Karpas-422 (cell line): Measurements from ENCODE around the gene SLC25A22. TPM values are rescaled to one million over a fixed set of nuclear protein-coding genes. Genes with fewer than 3 reads are reported as not detected.
A peak's percentile ranks its signal among the peaks of the same experiment; 100 is the strongest.

Experiments
- DNase-seq: peaks from one replicate; pipeline ENCODE4 v3.0.0-alpha.2; 2015
- H2AFZ ChIP-seq: fragments of 200-600 bp; sonication (generic); 2 replicates; pipeline ENCODE4 v1.6.1; 2014; ENCODE audit warnings: antibody characterized with exemption, low read length, mixed read lengths
- H3K27ac ChIP-seq: fragments of 200-600 bp; sonication (generic); 2 replicates; pipeline ENCODE4 v1.5.1; 2014; ENCODE audit warnings: mild to moderate bottlenecking, low read length, moderate library complexity
- H3K27me3 ChIP-seq: fragments of 200-600 bp; sonication (generic); 2 replicates; pipeline ENCODE4 v1.6.1; 2014; ENCODE audit warnings: low read length, mixed read lengths
- H3K36me3 ChIP-seq: fragments of 200-600 bp; sonication (generic); 2 replicates; pipeline ENCODE4 v1.6.1; 2014; ENCODE audit warnings: low read length, mixed read lengths; ENCODE audit not compliant: insufficient read depth
- H3K4me1 ChIP-seq: fragments of 200-600 bp; sonication (generic); 2 replicates; pipeline ENCODE4 v1.6.1; 2014; ENCODE audit warnings: mild to moderate bottlenecking, low read length, mixed read lengths
- H3K4me2 ChIP-seq: fragments of 200-600 bp; sonication (generic); 2 replicates; pipeline ENCODE4 v1.6.1; 2014; ENCODE audit warnings: low read length, low read depth, mild to moderate bottlenecking; ENCODE audit not compliant: poor library complexity, severe bottlenecking
- H3K4me3 ChIP-seq: fragments of 200-600 bp; sonication (generic); 2 replicates; pipeline ENCODE4 v1.5.1; 2014; ENCODE audit warnings: mild to moderate bottlenecking, antibody characterized with exemption, low read length, mixed read lengths
- H3K79me2 ChIP-seq: fragments of 200-600 bp; sonication (generic); 2 replicates; pipeline ENCODE4 v1.6.1; 2014; ENCODE audit warnings: mild to moderate bottlenecking, low read length, mixed read lengths
- H3K9ac ChIP-seq: fragments of 200-600 bp; sonication (generic); 2 replicates; pipeline ENCODE4 v1.6.0; 2014; ENCODE audit warnings: low read length
- H3K9me2 ChIP-seq: fragments of 200-600 bp; sonication (generic), shearing (Covaris generic); replicated peaks from 2 replicates; pipeline ENCODE4 v1.6.0; 2014; ENCODE audit warnings: mild to moderate bottlenecking, low read length, moderate library complexity; ENCODE audit not compliant: insufficient read depth
- H3K9me3 ChIP-seq: fragments of 300-700, 200-600 bp; sonication (generic); 2 replicates; pipeline ENCODE4 v1.6.1; 2014; ENCODE audit warnings: low read length, mixed read lengths
- H4K20me1 ChIP-seq: fragments of 200-600 bp; sonication (generic); 2 replicates; pipeline ENCODE4 v1.6.1; 2014; ENCODE audit warnings: mild to moderate bottlenecking, antibody characterized with exemption, low read length, low read depth; ENCODE audit not compliant: insufficient read depth
- total RNA-seq: library from RNA; depleted of rRNA; stranded (reverse); fragments of >200 nt; shearing (Covaris generic); gene quantifications from 2 replicates; pipeline ENCODE4 v1.2.3, GENCODE V29; 2014; ENCODE audit warnings: low replicate concordance

SLC25A22 gene
- total RNA-seq, 1 experiment from 2014 or later, result 9.3 TPM

DNA sequence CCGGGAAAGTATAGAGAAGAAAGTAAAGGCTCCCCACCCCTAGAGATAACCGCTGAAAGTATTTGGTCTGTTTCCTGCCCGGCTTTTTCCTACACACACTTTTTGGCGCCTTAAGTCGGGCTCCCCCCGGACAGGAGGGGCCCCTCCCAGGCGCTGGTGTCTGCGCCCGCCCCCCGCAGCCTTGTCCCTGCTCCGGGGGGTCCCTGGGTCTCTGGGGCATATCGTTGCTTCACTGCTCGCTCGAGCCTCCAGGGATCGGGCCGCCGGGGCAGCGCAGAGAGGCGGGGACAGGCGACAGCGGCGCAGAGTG lies 28.7 kb upstream of the SLC25A22 start:
- Histone ChIP-seq H3K9me3 (no peaks in the 10 kb centered on the region), H2AFZ (peak overlapping the region; percentile 42; the same call in 1 of the 2 replicates), H3K4me3 (peak overlapping the region; percentile 70), H3K9me2 (no peaks in the 10 kb centered on the region), H3K27ac (no peak overlapping the region), H3K9ac (peak overlapping the region; percentile 64), H4K20me1 (peaks cover 33% of the 10 kb centered on the region), H3K4me1 (peaks cover 42% of the 10 kb centered on the region), H3K79me2 (no peaks in the 10 kb centered on the region), H3K36me3 (no peaks in the 10 kb centered on the region), H3K4me2 (peak overlapping the region; percentile 78), H3K27me3 (no peaks in the 10 kb centered on the region)
- no peak for DNase-seq

DNA sequence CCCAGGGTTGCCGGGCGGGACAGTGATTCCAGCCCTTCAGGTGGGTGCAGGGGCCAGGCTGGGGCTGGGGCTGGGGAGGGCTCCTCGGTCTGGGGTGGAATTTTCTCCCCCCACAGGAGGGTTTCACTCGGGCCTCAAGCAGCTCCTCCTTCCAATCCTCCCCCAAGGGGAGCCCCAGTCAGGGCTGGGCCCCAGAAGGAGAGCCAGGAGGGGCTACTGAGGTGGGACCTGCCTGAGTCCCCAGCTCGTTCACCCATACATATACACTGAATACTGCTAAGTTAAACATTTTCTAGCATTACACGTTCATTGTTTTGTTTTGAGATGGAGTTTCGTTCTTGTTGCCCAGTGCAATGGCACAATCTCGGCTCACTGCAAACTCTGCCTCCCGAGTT lies 28.1 kb upstream of the SLC25A22 start:
- H3K9me3 ChIP-seq, result no peaks in the 10 kb centered on the region
- H3K27ac ChIP-seq, result no peak overlapping the region
- no peak overlapping the region for H2AFZ ChIP-seq
- no peak overlapping the region for H3K9ac ChIP-seq
- peak overlapping the region; percentile 78 for H3K4me2 ChIP-seq
- H3K36me3 ChIP-seq, result no peaks in the 10 kb centered on the region
- H3K79me2 ChIP-seq, result peaks cover 3% of the 10 kb centered on the region; the same call in 1 of the 2 replicates
- no peaks in the 10 kb centered on the region for H3K27me3 ChIP-seq
- H4K20me1 ChIP-seq, result peaks cover 32% of the 10 kb centered on the region
- DNase-seq, result no peak
- H3K4me1 ChIP-seq, result peaks cover 42% of the 10 kb centered on the region
- H3K9me2 ChIP-seq, result no peaks in the 10 kb centered on the region
- H3K4me3 ChIP-seq, result no peak overlapping the region; the same call in 1 of the 2 replicates

DNA sequence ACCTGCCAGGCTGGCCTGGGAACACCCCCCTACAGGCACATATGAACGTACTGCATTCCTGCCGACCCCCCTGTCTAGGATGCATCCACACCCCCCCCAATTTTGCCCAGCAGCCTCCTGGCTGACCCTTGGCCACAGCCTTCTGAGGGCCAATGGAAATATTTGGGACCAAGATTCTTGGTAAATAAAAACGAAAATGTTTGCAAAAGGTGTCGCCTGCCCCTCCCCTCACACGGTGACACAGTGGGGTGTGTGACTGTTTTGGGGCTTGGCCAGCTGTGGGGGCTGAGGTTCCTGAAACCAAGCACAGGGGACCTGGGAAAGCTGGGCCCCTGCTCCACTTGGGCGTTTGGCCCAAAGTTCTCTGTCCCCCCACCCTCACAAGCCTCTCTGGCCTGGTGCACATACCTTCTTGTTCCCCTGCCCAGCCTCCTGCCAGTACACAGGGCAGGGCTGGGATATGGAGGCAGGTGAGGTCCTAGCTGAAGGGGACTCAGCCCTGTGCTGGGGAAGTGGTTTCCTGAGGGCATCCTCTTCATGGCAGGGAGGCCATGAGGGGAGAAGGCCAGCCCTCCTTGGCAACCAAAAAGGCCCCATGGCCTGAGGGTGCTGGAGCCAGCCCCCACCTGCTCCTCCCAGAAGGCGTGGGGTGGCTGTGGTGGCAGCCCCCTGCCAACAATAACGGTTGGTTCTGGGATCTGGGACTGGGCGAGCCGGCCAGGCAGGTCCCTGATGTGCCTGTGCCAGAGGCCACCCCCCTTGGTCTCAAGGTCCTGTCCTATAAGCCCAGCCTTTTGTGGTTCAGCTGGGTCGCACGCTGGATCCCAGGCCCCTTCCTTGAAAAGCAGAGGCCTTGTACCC lies 27.5 kb upstream of the SLC25A22 start:
- Histone ChIP-seq H3K4me2 (no peak overlapping the region), H4K20me1 (peaks cover 39% of the 10 kb centered on the region), H3K36me3 (no peaks in the 10 kb centered on the region), H3K9me3 (no peaks in the 10 kb centered on the region), H3K79me2 (peaks cover 9% of the 10 kb centered on the region), H3K27me3 (no peaks in the 10 kb centered on the region), H3K27ac (no peak overlapping the region), H3K4me3 (no peak overlapping the region), H3K9me2 (no peaks in the 10 kb centered on the region), H3K4me1 (peaks cover 46% of the 10 kb centered on the region), H3K9ac (no peak overlapping the region), H2AFZ (no peak overlapping the region)
- DNase-seq, result no peak

DNA sequence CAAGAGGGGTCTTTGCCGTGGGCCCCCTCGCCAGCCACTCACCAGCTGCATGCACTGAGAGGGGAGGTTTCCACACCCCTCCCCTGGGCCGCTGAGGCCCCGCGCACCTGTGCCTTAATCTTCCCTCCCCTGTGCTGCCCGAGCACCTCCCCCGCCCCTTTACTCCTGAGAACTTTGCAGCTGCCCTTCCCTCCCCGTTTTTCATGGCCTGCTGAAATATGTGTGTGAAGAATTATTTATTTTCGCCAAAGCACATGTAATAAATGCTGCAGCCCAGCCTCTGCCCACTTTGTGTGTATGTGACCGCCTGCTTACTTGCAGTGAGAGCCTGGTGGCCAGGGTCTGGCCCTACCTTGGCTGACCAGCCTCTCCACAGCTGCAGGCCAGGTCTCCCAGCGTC lies 26.9 kb upstream of the SLC25A22 start:
- Histone ChIP-seq H3K4me2 (no peak overlapping the region), H4K20me1 (peaks cover 44% of the 10 kb centered on the region), H3K79me2 (peaks cover 15% of the 10 kb centered on the region), H3K9ac (no peak overlapping the region), H3K9me3 (no peaks in the 10 kb centered on the region), H3K4me3 (no peak overlapping the region), H3K4me1 (peaks cover 46% of the 10 kb centered on the region), H3K36me3 (no peaks in the 10 kb centered on the region), H3K9me2 (no peaks in the 10 kb centered on the region), H3K27me3 (no peaks in the 10 kb centered on the region), H3K27ac (no peak overlapping the region), H2AFZ (no peak overlapping the region)
- no peak for DNase-seq

DNA sequence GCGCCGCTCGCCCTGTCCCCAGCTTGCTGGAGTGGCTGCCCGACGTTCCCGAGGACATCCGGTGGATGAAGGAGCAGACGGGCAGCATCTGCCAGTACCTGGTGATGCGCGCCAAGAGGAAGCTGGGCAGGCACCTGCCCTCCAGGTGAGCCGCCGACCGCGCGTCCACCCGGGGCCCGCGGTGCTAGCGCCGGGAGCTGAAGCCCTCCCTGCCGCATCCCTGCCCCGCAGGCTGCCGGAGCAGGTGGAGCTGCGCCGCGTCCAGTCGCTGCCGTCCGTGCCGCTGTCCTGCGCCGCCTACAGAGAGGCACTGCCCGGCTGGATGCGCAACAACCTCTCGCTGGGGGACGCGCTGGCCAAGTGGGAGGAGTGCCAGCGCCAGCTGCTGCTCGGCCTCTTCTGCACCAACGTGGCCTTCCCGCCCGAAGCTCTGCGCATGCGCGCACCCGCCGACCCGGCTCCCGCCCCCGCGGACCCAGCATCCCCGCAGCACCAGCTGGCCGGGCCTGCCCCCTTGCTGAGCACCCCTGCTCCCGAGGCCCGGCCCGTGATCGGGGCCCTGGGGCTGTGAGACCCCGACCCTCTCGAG lies 26.3 kb upstream of the SLC25A22 start:
- H3K27ac ChIP-seq, result no peak overlapping the region
- H3K79me2 ChIP-seq, result peaks cover 15% of the 10 kb centered on the region
- H3K4me3 ChIP-seq, result no peak overlapping the region
- no peaks in the 10 kb centered on the region for H3K36me3 ChIP-seq
- H3K4me1 ChIP-seq, result peaks cover 40% of the 10 kb centered on the region
- H2AFZ ChIP-seq, result no peak overlapping the region
- H3K4me2 ChIP-seq, result no peak overlapping the region
- peaks cover 42% of the 10 kb centered on the region for H4K20me1 ChIP-seq
- H3K9me2 ChIP-seq, result no peaks in the 10 kb centered on the region
- DNase-seq, result no peak
- H3K27me3 ChIP-seq, result no peaks in the 10 kb centered on the region
- no peak overlapping the region for H3K9ac ChIP-seq
- no peaks in the 10 kb centered on the region for H3K9me3 ChIP-seq

DNA sequence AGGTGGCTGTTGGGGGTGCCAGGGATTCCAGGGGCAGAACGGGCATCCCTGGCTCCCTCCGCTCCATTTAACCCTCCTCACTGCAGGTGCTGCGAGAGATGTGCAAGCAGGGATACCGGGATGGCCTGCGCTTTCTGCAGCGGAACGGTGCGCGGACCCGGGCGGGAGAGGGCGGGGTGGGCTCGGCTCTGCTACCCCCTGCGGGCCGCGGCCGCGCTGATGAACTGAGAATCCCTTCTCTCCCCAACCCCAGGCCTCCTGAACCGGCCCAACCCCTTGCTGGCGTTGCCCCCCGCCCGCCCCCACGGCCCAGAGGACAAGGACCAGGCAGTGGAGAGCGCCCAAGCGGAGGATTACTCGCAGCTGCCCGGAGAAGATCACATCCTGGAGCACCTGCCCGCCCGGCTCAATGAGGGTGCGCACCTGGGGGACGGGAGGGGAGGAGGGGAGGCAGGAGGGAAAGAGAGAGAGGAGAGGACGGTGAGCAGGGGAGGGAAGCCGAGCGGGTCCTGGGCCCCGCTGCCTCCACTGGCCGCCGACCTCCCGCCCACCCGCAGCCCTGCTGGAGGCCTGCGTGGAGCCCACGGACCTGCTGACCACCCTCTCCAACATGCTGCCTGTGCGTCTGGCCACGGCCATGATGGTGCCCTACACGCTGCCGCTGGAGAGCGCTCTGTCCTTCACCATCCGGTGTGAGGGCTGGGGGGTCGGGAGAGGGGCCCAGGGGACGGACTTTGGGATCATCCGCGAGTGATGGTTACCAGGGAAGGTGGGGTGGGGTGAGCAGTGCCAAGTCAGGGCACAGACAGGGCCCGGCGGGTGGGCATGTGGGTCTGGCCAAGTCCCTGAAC lies 25.6 kb upstream of the SLC25A22 start:
- H3K9ac ChIP-seq, result no peak overlapping the region
- peaks cover 37% of the 10 kb centered on the region for H3K4me1 ChIP-seq
- no peaks in the 10 kb centered on the region for H3K9me3 ChIP-seq
- H3K36me3 ChIP-seq, result no peaks in the 10 kb centered on the region
- H3K27me3 ChIP-seq, result no peaks in the 10 kb centered on the region
- no peak for DNase-seq
- H3K27ac ChIP-seq, result no peak overlapping the region
- H4K20me1 ChIP-seq, result peaks cover 36% of the 10 kb centered on the region
- no peak overlapping the region for H2AFZ ChIP-seq
- H3K4me2 ChIP-seq, result no peak overlapping the region
- no peak overlapping the region for H3K4me3 ChIP-seq
- no peaks in the 10 kb centered on the region for H3K9me2 ChIP-seq
- peaks cover 15% of the 10 kb centered on the region for H3K79me2 ChIP-seq

DNA sequence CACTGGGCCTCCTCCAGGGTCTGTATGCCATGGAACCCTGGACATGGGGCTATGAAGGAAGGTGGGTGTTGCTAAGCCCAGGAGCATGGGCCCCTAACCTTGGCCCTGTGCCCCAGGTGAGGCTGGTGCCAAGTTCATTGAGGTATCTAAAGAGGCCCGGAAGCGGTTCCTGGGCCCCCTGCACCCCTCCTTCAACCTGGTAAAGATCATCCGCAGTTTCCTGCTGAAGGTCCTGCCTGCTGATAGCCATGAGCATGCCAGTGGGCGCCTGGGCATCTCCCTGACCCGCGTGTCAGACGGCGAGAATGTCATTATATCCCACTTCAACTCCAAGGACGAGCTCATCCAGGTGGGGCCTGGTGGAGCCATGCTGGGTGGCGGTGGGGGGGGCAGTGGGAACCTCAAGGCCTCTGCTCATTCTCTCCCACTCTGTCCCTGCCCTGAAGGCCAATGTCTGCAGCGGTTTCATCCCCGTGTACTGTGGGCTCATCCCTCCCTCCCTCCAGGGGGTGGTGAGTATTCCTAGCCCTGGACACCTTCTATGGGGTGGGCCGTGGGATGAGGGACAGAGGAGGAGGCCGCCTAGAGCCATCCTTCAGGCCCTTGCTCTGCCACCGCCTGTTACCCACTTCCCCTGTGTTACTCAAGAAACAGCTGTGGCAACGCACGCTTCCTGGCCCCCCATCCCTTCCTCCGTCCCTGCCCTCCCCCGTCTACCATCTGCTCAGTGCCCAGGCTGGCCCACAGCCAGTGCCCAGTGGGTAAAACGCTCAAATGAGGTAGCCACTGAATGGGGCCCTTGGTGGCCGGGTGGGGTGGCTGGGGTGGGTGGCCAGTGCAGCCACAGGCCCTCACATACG lies 23.7 kb upstream of the SLC25A22 start:
- H4K20me1 ChIP-seq, result peaks cover 32% of the 10 kb centered on the region
- 0 out of 2 replicates have a peak overlapping the region, but pooled peaks have one; percentile 93 for H3K9ac ChIP-seq

More for the DNA sequence above, 23.7 kb upstream of the SLC25A22 start:
- peaks cover 19% of the 10 kb centered on the region for H3K4me1 ChIP-seq
- H3K79me2 ChIP-seq, result peaks cover 15% of the 10 kb centered on the region
- no peak overlapping the region for H2AFZ ChIP-seq
- H3K36me3 ChIP-seq, result no peaks in the 10 kb centered on the region
- DNase-seq, result no peak
- no peaks in the 10 kb centered on the region for H3K9me2 ChIP-seq
- H3K27me3 ChIP-seq, result no peaks in the 10 kb centered on the region
- no peaks in the 10 kb centered on the region for H3K9me3 ChIP-seq
- H3K4me3 ChIP-seq, result no peak overlapping the region
- H3K4me2 ChIP-seq, result no peak overlapping the region
- H3K27ac ChIP-seq, result no peak overlapping the region
